GM18511 (cell line): ENCODE results near the gene CPNE4.
"Not testable (repeated sequence)": the region's sequence is repeated elsewhere in the genome, so short reads cannot be mapped to it uniquely, and the experiment has no call there.

ENCODE experiments used
- ATAC-seq: cut with Tn5 transposase; IDR thresholded peaks from one replicate; pipeline ENCODE4 v1.9.1; 2021; ENCODE audit warnings: mild to moderate bottlenecking, moderate library complexity; ENCODE audit not compliant: unreplicated experiment

Gene CPNE4

DNA sequence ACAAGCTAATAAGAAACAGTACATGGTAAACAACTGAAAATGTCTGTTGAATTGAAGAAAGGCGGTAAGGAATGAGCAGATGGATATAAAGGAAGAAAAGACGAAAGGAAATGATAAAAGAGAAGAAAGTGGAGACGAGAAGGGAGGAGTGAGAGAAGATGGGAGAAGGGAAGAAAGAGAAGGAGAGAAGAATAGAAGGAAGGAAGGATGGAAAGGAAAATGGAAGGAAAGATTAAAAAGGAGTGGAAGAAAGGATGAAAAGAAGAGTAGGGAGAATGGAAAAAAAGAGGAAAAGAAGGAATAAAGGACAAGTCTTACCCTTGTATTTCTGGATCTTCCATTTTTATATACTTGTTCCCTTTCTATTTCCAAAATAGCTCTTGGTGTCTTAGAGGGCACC is 17.7 kb downstream of the CPNE4 start:
- no peak for ATAC-seq

DNA sequence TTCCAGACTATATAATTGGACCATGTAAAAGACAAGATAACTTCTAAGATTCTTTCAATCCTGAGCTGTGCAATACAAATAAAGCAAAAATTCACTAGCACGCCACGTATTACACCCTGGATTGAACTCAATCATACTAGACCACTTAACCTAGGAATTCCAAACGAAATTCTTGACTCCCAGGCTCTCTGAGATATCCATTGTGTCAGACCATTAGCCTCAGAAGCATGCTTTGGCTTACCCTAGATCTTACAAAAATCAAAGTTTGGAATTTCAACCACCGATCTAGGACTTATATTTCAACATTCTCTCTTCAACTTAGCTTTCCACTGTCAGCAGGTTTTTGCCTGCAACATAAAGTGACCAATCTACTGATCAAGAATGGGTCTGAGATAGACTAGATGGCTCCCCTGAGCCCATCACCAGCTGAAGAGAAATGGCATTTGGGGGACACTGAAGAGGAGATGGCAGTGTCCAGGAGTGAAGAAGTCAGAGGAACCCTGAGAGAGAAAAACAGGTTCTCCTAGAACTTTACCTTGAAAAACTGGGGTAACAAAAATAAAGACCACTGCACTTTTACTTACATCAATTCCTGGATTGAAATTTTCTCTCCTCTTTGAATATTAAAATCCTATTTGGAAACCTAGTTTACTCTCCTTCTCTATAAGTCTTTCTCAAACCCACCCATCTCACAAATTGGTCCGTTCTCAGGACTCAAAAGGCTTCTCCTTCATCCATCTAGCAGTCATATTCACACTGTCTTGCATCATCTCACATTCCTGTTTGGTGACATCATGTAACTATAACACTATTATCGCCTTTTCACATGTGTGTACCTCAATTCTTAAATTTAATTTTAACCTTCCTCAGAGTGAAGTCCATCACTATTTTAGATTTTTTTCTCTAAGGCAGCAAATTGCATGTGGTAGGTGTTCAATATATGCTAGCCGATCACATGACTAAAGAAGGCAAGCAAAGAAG is 18.5 kb downstream of the CPNE4 start:
- ATAC-seq, result no peak

DNA sequence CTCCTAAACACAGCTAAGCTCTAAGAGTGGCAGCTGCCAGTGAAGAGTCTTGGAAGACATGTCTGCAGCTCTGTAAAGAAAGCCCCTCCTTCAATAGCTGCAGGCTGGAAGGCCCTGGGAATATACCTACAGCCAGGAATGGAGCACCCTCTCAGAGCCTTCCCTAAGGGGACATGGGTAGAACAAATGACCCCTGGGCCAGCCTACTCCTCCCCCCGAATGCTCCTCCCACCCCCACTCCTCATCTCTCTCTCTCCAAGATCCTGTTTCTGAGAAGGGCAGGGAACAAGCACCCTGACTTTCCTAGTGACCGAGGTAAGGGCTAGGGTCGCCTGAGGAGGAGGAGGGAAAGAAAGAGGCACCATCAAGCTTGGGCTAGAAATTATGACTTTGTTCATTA is 20.7 kb downstream of the CPNE4 start:
- no peak for ATAC-seq

DNA sequence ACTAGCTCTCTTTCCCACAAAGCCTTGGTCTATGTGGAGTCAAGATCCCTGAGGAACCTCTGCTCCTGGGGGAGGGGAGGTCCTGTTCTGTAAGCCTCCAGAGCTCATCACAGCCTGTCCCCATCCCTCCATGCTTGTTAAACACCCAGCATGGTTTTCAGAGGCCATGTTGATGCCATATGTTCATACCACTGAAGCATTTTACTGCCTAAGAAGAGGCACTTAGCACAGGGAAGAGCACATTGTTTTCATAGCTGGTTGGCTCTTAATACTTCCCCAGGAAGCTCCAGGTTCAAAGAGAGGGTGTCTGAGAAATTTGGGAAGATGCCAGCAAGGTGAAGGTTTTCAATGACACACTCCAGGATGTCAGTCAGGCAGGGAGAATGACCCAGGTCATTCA is 25.6 kb downstream of the CPNE4 start:
- ATAC-seq, result no peak

DNA sequence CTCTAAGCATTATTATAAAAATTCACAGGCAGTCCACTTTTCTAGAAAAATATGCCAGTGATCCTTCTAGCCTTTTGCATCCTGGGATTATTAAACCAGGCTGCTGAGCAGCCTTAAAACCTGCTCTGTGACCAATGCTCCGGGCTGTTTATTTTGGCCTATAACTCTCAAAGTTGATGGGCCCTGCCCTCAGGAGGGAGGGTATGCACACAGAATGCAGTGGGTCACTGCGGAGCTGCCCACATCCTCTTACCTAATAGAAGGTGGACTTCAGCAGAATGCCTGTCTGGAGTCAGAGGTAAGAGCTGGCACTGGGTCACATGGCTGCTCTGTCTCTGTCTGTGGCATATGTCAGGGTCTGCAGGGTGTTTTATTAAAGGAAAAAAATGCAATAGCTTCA is 26.0 kb downstream of the CPNE4 start:
- no peak for ATAC-seq

DNA sequence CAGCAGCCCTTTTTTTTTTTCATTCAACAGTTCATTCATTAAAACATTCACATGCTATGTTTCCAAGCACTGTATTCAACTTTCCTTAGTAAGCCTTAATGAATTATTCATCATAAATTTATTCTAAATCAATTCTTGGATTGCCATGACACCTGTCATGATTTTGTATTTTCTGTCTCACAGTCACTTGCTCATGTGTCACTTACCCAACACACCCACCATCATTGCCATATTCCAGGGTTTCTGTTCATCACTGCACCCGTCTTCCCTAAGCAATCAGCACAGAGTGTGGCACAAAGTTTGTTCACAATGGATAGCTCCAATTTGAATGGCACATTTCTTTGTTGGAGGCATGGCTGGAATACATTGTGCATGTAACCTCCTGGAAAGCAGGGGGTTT is 27.2 kb downstream of the CPNE4 start:
- ATAC-seq, result no peak

DNA sequence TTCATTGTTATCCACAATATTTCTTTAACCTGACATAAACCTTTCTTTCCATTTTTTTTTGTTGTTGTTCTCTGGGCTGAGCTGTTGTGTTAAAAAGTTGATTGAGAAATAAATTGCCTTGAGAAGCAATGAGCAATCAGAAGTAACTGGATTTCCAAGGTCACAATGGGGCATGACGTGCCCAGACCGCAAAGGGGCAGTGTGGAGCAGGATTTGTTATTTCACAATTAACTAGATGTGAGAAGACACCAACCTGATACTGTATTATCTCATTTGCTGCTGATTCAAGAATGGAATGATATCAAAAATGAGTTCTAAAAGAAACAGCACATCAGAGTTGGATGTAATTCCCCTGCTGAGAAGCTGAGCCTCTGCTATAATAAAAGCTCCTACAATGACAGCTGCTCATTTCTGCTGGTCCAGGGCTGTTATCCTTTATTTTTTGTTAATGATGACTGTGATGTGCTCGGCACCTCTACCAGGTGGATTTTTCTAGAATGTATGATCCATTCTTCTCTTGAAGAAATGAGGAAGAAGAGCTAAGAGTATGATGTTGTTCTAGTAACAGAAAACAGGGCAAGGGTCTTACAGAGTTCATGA is 28.1 kb downstream of the CPNE4 start:
- no peak for ATAC-seq

DNA sequence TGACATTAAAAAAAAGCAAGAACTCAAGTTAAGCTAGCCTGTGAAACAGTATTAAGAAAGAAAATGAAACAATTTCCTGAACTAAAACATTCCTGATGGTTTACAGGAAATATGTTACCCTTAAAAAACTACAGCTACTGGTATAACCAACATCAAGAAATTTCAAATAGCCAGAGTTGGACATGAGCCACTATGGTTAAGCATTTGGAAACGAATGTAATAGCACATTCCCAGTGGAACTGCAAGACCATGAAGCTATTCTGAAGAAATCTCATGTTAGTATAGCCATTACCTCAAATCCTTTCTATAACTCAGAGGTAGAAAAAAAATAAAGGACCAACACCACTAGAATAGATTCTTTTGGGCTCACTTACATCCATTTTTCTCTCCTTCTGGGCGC is 30.2 kb downstream of the CPNE4 start:
- no peak for ATAC-seq

DNA sequence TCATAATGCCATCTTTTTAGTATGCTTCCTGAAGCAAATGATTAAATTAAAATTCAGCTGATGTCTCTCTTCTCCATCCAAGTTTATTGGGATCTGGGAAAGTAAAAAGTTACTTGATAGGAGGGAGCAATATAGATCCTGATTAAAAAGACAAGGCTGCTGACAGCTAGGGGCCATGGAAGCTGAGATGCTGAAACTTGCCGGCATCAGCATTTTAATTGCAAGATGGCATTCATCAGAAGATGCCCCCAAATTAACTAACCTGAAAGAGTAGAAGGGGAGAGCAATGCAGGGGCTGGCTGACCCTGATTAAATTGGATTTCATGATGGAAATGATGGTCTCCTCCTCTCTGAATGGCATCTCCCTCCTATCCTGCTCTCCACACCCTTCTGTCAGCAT is 31.1 kb downstream of the CPNE4 start:
- no peak for ATAC-seq

DNA sequence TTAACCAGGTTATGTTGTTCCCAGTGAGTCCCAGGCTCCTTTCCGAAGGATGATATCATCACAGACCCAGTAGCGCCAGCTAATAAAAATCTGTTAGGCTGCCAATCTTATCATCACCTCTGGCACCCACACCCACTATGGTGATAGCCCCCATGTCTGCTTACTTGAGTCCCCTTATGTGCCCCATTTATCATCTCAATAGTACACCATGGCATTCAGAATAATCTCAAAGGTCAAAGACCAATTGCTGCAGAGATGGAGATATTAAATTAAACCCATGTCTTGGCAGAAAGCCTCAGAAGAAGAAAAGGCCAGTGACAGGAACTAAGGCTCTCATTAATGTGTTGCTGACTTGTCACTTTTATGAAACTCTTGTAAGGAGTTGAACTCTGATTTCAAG is 32.8 kb downstream of the CPNE4 start:
- ATAC-seq, result no peak

DNA sequence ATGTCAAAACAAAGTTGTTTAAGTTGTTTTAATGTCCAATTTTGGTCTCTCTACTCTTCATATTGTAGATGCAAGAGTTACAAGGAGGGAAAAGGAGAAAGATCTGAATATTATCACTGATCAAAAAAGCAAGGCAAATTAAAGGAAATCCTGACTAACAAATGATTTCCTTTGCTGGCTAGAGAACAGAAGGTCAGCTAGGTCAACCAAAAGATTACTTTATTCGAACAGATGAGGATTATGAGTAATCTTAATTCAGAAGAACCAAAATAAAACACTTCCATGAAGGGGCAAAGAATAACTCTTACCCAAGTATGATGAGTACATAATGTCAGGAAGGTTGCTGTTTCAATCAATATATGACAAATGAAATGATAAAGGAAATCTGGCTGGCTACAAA is 33.8 kb downstream of the CPNE4 start:
- ATAC-seq, result no peak

DNA sequence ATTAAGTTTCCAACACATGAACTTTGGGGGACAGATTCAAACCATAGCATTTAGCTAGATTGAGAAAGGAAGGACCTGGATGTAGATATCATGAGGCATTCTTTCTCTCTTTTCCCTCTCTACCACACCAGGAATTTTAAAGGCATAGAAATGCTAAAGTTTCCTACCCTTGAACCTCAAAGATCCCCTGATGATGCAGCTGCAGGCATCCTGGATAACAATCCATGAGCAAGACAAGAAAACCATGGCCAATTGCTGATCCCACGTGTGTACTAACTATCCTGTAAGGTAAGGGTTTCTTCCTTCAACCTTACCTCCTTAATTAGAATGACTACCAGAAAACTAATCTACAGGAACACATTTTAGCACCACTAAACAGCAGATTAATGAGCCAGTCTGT is 36.8 kb downstream of the CPNE4 start:
- no peak for ATAC-seq

DNA sequence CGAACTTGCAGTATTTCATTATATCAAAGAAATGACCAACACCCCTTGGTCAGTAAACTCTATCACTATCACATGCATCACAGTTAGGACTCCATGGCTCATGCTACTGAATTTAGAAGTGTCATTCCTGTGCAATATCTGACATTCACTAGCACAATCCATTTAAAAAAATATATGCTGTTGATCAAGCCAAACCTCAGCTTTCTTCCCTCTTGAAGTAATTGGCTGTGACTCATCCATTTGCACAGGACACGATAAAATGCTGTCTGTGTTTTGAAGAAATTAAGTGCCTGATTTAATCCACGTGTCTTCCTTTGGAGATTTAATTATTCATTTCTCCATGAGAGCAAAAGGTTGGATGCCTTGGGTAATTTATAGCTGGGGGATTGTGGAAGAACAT is 38.9 kb downstream of the CPNE4 start:
- no peak for ATAC-seq

DNA sequence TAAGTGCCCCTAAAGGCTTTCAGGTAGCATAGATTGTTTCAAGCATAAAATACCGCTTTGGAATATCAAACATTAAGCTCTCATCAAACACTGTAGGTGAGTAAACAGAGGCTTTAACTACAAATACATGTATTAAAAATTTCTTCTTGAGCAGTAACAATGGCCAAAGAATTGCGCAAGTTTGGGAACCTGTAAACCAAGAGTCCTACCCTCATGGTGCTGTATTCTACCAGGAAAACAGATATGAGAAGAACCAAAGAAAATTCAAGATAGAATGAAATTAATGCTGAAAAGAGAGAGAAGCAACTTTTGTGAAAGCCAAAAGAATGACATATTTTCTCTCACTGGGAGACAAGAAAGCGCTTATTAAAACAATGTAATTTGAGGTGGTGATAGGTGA is 45.5 kb downstream of the CPNE4 start:
- ATAC-seq, result no peak

DNA sequence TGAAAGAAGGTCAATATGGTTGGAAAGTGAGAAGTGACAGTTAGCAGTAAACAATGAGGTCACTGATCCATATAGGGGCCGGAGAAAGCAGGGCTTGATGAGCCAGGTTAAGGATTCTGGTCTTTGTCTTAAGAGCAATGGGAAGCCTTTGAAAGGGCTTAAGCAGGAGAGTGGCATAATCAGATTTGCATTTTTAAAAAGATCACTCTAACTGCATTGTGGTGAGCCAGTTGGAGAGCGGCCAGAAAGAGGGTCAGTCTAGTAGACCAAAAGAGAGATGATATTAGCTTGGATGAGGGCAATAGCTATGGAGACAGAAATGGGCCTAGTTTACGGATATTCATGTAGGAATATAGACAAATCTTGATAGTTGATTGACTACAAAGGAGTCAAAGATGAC is 46.6 kb downstream of the CPNE4 start:
- no peak for ATAC-seq

DNA sequence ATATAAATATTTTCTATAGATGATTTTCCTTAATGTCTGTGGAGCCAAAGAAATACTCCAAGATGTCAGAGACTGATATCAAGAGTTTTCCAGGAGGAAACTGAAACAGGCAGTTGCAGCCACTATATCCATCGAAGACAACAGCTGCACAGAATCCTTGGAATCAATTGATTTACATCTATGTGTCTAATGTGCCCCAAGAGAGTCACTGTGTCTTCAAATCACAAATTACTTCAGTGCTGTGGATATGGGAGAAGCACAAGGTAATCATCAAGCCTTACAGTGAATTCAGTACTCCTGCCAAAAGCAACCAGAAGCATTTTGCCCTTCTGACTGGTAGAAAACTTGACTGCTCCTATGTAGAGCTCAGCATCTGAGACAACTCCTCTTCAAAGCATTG is 51.1 kb downstream of the CPNE4 start:
- ATAC-seq, result no peak

DNA sequence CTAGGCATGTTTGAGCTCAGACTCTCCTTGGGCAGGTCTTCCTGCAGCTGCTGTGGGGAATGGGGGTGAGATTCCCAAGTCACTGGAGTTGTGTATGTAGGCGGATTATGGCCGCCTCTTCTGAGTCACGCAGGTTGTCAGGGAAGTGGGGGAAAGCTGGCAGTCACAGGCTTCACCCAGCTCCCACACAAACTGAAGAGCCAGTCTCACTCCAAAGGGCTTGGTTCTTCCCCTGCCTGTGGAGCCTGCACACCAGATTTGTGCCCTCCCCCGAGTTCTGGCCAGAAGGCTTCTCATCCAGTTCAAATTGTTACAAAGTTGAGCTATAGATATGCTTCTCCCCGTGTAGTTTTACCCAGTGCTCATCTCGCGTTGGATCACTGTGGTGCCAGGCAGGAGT is 53.5 kb downstream of the CPNE4 start:
- ATAC-seq, result no peak

DNA sequence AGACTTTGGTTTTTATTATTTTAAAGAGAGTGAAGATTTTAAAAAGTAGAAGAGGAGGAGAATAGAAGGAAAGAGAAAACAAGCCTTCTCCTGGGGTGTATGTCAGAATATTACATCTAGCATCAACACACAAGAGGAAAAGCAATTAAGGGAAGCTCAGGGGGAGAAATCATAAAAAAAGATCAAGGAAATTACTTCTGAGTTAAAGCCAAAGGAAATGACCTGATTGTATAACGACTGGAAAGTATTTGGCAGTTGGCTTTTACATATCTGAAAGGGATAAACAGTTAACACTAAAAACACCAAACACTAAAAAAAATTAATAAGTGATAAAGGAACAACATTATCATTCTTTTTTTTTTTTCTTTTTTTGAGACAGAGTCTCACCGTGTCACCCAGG is 58.4 kb downstream of the CPNE4 start:
- ATAC-seq, result no peak

DNA sequence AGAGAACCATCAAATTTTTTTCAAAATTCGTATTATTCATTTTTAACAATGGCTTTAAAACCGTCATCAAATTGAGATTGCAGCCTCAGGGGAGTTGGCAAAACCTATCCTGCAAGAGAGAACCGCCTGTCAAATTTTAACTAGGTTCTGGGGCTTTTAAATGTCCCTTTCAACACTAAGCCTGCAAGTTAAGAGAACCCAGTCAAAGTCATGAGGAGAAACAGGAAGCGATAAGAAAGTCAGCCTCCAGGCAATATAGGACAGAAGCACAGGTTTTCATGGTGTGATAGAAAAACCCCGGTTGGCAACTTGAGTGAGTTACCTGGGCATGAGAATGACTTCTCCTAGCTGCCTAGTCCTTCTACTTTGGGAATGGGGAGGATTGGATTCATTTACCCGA is 59.8 kb downstream of the CPNE4 start:
- ATAC-seq, result no peak

DNA sequence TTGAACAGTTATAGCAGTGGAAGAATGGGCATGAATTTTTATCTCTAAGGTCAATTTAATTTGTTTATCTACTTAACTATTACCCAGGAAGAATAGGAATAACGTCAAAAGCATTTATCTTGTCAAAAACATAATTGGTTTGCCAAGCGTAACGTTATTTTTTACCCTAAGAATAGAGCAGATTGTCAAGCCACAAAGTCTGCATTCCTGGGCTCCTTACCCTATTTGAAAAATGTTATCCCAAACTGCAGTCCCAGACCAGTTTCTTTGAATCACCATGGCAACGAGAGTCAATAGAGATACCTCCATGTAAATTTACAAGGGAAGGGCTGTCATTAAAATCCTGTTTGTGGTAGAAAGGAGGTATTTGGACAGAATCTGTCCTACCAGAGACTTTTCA is 61.1 kb downstream of the CPNE4 start:
- no peak for ATAC-seq

DNA sequence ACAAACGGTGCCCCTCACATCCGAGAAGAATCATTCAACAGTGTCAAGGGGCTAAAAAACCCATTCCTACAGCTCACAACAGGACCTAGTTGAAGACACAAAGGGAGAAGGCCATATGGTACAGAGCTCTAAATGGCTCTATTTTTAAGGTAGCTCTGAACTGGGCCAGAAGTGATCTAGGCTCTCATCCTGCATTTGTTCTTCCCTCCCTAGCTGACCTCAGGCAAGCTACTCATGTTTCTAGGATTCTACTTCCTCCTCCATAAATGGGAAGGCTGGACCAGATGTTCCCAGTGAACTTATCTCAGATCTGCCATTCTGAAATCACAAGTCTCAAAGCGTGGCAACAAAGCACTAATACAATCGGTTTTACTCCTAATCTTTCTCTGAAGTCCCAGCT is 62.3 kb downstream of the CPNE4 start:
- no peak for ATAC-seq

DNA sequence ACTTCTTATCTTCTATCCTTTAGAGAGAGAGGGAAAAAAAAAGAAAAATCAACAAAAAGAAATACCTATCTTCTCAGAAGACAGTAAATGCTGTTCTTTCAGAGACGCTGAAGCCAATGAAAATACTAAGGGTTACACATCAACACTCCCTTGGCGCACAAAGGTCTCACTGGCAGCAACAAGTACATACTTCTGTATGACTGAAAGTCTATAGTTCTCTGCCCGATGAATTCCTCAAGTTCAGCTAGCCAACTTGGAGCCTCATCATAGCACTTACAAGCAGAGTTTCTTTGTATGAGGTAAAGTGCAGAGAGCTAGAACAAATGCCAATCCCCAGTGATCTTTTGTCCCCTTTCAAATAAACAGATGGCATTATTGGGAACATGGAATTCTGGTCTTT is 62.7 kb downstream of the CPNE4 start:
- no peak for ATAC-seq

DNA sequence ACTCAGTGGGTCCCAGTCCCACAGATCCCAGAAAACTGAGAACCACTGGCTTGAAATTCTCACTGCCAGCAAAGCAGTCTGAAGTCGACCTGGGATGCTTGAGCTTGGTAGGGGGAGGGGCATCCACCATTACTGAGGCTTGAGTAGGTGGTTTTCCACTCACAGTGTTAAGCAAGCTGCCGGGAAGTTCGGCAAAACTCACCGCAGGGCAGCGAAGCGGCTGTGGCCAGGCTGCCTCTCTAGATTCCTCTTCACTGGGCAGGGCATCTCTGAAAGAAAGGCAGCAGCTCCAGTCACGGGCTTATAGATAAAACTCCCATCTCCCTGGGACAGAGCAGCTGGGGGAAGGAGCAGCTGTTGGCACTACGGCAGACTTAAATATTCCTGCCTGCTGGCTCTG is 71.4 kb downstream of the CPNE4 start:
- not testable (repeated sequence) for ATAC-seq
